Measurements from ENCODE around the gene KANK3. TPM values are rescaled to one million over a fixed set of nuclear protein-coding genes. Genes with fewer than 3 reads are reported as not detected.

The KANK3 gene
- total and polyA plus RNA-seq, 9 of the 15 experiments (the other 6 are each of a cell fraction or from before 2014, with no cell fraction given), result 0.03 to 0.40 (median 0.08) TPM; not detected in 6

DNA sequence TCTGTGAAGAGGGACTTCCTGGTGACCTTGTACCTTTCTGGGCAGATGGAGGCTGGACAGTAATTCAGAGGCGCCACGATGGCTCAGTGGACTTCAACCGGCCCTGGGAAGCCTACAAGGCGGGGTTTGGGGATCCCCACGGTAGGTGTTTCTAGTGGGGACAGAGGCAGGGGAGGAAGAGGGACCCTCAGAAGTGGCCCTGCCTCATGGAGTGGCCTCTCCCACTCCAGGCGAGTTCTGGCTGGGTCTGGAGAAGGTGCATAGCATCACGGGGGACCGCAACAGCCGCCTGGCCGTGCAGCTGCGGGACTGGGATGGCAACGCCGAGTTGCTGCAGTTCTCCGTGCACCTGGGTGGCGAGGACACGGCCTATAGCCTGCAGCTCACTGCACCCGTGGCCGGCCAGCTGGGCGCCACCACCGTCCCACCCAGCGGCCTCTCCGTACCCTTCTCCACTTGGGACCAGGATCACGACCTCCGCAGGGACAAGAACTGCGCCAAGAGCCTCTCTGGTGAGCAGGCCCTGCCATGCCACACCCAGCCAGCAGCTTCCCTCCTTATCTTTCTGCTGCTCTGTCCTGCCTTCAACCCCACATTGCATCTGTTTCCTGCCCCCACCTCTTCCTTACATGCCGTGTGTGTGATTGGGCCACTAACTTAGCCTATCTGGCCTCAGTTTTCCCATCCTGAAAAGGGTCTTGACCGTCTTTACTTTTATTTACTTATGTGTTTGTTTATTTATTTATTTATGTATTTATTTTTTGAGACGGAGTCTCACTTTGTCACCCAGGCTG is 28.1 kb upstream of the KANK3 start (continued):
- TF ChIP-seq, protein P1, sequence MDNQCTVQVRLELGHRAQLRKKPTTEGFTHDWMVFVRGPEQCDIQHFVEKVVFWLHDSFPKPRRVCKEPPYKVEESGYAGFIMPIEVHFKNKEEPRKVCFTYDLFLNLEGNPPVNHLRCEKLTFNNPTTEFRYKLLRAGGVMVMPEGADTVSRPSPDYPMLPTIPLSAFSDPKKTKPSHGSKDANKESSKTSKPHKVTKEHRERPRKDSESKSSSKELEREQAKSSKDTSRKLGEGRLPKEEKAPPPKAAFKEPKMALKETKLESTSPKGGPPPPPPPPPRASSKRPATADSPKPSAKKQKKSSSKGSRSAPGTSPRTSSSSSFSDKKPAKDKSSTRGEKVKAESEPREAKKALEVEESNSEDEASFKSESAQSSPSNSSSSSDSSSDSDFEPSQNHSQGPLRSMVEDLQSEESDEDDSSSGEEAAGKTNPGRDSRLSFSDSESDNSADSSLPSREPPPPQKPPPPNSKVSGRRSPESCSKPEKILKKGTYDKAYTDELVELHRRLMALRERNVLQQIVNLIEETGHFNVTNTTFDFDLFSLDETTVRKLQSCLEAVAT (IDR thresholded peaks at IDR 0.05), result peak in 1 of 2 experiments; percentile 54; a peak in 2 of 4 replicates
- no peak for TF ChIP-seq ZNF695 (CRISPR knock-in tag; IDR thresholded peaks at IDR 0.05)
- TF ChIP-seq KDM4B (IDR thresholded peaks at IDR 0.05; ENCODE audit: borderline replicate concordance in 2 of 2, low read depth in 1 of 2), result no peak; a peak in 1 of 4 replicates
- TF ChIP-seq, protein P2, sequence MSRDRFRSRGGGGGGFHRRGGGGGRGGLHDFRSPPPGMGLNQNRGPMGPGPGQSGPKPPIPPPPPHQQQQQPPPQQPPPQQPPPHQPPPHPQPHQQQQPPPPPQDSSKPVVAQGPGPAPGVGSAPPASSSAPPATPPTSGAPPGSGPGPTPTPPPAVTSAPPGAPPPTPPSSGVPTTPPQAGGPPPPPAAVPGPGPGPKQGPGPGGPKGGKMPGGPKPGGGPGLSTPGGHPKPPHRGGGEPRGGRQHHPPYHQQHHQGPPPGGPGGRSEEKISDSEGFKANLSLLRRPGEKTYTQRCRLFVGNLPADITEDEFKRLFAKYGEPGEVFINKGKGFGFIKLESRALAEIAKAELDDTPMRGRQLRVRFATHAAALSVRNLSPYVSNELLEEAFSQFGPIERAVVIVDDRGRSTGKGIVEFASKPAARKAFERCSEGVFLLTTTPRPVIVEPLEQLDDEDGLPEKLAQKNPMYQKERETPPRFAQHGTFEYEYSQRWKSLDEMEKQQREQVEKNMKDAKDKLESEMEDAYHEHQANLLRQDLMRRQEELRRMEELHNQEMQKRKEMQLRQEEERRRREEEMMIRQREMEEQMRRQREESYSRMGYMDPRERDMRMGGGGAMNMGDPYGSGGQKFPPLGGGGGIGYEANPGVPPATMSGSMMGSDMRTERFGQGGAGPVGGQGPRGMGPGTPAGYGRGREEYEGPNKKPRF (IDR thresholded peaks at IDR 0.05; ENCODE audit: low read depth, low read length), result no peak
- 0 out of 2 replicates have a peak, but pooled peaks have one; percentile 34 for TF ChIP-seq ETV5 (CRISPR knock-in tag; IDR thresholded peaks at IDR 0.05; ENCODE audit: low read depth)
- 0 out of 2 replicates have a peak, but pooled peaks have one; percentile 45 for TF ChIP-seq SUPT5H (IDR thresholded peaks at IDR 0.05)
- TF ChIP-seq NFXL1 (CRISPR knock-in tag; IDR thresholded peaks at IDR 0.05), result no peak
- 0 out of 2 replicates have a peak, but pooled peaks have one; percentile 31 for TF ChIP-seq POLR2AphosphoS5 (IDR thresholded peaks at IDR 0.05; ENCODE audit: control insufficient read depth, insufficient read depth, low read depth, low read length)
- peak; percentile 50; the same call in 1 of the 2 replicates for TF ChIP-seq MIER1 (IDR thresholded peaks at IDR 0.05; ENCODE audit: low read depth)
- TF ChIP-seq MYNN (IDR thresholded peaks at IDR 0.05), result peak; percentile 78; the same call in 1 of the 2 replicates
- TF ChIP-seq MYNN (CRISPR knock-in tag; IDR thresholded peaks at IDR 0.05), result no peak
- TF ChIP-seq NR2C2 (CRISPR knock-in tag; IDR thresholded peaks at IDR 0.05), result no peak
- peak; percentile 46; the same call in 1 of the 2 replicates for TF ChIP-seq NR2C2 (tag; IDR thresholded peaks at IDR 0.05)
- no peak for TF ChIP-seq HDAC6 (IDR thresholded peaks at IDR 0.05; ENCODE audit: low read depth, low read length)
- TF ChIP-seq GATAD2B (IDR thresholded peaks at IDR 0.05; ENCODE audit: borderline replicate concordance), result no peak
- TF ChIP-seq MEF2A (IDR thresholded peaks at IDR 0.05; ENCODE audit: control insufficient read depth, low read depth, low read length), result 0 out of 2 replicates have a peak, but pooled peaks have one; percentile 14
- TF ChIP-seq CBFA2T3 (IDR thresholded peaks at IDR 0.05), result peak; percentile 87
- no peak for TF ChIP-seq MECOM (CRISPR knock-in tag; IDR thresholded peaks at IDR 0.05)
- TF ChIP-seq, protein P3, sequence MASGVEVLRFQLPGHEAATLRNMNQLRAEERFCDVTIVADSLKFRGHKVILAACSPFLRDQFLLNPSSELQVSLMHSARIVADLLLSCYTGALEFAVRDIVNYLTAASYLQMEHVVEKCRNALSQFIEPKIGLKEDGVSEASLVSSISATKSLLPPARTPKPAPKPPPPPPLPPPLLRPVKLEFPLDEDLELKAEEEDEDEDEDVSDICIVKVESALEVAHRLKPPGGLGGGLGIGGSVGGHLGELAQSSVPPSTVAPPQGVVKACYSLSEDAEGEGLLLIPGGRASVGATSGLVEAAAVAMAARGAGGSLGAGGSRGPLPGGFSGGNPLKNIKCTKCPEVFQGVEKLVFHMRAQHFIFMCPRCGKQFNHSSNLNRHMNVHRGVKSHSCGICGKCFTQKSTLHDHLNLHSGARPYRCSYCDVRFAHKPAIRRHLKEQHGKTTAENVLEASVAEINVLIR (CRISPR knock-in tag; IDR thresholded peaks at IDR 0.05), result no peak
- no peak for TF ChIP-seq MAFK (IDR thresholded peaks at IDR 0.05; ENCODE audit: low read length)
- TF ChIP-seq RBM34 (IDR thresholded peaks at IDR 0.05; ENCODE audit: borderline replicate concordance, insufficient read depth, low read length), result no peak
- TF ChIP-seq HNRNPH1 (optimal IDR thresholded peaks at IDR 0.05; ENCODE audit: low read depth, low read length), result no peak
- TF ChIP-seq SMARCB1 (IDR thresholded peaks at IDR 0.05; ENCODE audit: insufficient read length, low read depth), result no peak
- no peak for TF ChIP-seq DACH1 (IDR thresholded peaks at IDR 0.05; ENCODE audit: partially characterized antibody)
- peak; percentile 66 to 80 for TF ChIP-seq KDM1A (IDR thresholded peaks at IDR 0.05)

Measured in K562 (cell line).